ENCODE results near the gene CD180.
"Not testable (repeated sequence)": the region's sequence is repeated elsewhere in the genome, so short reads cannot be mapped to it uniquely, and the experiment has no call there.

The CD180 gene

DNA sequence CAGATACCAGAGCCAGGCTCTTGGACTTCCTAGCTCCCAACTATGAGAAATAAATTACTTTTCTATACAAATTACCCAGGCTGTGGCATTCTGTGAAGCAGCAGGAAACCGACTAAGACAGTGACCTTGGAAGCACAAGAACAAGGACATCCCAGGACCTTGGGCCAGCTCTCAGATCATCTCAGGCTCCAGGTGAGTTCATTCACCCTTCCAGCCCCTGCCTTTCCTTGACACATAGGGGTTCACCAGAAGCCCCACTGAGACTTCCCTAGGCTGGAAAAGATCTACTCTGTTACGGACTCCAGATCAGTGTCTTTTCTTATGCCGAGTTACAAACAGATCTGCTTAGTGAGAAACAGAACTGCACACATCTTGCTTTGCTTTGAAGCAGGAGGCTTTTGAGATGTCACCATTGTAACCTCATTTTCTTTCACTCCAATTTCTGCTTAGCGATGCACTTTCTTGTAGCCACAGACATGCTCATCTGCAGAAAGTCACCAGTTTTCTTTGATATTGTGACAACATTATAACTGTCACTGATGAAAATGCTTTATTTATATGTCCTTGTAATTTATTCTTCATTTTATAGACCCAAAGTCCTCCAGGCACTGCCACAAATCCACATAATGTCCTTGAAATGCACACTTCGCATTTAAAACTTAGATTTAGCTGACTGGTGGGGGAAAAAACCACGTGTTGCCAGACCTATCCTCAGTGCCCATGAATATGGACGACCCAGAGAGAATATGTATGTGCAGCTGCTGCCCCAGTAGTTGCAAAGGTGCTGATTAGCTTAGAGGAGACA lies 8.1 kb downstream of the CD180 start:
- DNase-seq (ENCODE audit: low spot score): no peak

DNA sequence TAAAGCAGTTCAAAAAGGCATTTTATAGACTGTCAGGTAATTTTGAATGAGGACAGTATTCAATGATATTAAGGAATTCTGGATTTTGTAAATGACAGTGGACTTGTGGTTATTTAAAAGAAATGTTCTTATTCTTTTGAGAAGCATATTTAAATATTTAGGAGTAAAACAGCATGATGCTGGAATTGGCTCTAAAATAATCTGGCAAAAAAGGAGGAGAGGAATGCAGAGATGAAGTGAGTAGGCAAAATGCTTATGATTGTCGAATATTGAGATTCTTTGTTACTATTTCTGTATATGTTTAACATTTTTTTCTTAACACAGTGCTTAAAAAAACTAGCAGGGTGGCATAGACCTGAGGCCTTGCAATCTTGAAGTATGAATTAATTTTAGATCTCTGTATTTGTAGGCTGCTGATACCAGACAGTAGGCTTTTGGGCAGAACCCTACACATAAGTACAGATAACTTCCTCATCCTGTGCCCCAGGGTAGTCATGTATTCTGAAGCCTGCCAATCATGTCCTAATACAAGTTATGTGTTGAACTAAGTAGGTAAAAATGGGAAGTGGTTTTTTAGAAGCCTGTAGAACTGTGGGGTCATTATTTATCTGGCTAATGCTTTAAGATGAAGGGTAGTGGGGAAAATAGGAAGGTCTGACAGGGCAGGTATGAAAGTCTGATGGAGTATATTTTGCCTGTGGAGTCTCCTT lies 9.4 kb downstream of the CD180 start:
- DNase-seq (ENCODE audit: low spot score): no peak

DNA sequence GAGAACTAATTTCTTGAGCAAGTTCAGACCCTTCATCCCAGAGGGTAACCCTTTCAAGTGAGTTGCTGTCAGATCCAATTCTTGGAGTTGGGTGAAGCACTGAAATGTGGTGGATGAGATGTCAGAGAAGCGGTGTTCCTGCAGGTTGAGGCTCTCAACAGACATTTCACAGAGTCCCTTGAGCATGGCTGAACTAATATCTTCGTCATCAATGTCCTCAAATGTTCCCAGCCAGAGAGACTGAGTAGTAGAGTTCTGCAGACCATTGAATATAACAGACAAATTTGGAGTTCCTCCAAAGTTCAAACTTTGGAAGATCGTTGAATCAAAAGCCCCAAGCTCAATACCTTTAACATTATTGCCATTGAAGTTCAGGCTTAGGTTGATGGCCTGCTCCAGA lies 12.7 kb downstream of the CD180 start:
- no peak for DNase-seq (ENCODE audit: low spot score)

DNA sequence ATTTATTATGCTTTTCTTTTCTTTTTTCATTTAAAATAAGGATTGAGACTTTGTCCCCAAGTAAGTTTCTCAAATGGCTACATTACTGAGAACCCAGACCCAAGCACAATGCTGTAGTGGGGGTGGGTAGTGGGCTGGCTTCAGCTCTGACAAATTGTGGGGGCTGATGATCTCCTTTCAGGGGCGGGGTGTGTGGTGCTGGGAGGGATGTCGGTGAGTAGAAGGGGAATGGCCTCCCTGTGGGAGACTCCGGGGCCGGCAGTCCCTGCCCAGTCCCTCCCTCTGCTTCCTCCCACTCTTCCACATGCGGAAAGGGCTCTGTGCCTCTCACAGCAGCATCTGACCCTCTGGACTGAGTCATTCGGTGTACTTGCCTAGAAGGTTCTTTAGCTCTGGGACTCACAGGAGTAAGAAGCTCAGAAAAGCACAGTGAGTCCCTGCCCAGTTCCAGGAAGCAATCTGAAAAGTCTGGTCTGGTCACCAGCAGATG lies 14.3 kb downstream of the CD180 start:
- DNase-seq (ENCODE audit: low spot score): no peak

DNA sequence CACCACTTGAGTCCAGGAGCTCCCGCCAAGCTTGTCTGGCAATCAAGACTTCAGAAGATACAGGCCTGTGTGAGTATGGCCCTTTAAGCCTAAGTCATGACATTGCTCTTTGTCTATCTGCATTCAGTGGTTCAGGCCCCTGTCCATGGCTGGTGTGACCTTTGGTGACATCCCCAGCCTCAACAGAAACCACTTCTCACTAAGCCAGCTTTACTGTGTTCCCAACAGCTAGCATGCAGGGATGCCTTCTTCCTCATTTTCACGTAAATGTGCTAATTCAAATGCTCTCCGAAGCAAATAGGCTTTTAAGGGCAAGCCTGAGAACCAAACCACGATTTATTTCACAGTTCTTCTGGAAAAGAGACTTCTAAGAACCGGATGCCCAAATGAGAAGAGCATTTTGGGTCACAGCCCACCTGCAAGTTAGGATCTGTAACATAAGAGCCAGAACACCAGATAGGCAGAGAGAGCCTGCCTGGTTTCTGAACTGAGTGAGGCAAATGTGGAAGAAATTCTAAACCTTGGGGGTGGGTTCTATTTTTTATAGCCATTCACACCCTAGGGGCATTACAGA lies 14.9 kb downstream of the CD180 start:
- DNase-seq (ENCODE audit: low spot score): no peak

DNA sequence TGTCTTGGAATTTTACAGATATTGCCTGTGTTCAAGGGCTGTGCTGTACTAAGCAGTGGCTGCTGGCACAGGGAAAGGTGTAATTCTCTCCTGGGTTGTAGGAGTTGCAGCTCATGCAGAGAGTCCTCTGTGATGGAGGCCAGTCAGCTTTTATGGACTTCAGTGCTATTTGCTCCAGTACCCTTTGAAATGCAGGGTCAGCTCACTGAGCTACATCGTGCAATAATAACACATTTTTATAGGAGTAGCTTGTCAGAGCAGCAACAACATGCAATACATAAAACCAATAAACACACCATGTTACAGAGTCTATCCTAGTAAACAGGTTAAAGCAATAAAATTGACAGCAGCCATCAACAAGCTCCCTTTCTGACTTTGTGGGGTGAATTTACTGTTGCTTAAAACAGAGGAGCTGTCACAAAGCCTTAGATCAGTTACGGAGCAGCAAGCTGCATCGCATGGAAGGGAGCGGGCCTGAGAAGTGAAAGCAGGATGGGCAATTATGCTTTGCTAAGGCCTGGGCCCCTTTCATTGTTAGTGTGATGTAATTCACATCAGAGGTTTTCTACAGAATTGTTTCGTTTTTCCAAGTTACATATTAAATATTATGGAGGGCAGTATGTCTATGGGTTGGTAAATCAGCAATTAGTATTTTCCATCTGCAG lies 16.8 kb downstream of the CD180 start:
- DNase-seq (ENCODE audit: low spot score): no peak

DNA sequence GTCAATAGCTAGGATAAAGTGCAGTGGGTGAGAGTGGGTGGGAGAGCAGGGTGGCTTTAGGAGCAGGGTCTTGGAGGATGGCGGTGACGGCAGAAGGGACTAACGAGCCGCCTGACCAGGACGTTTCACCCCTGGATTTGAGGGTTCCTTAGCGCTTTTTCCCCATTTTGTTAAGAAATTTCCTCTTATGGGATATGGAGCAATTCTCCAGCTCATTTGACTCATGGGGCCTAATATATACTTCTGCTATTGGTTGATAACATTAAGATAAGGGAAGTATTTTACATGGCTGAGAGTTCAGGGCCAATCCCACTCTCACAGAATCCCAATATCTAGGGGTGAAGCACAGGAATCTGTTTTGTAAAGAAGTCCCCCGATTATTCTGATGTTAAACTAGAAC lies 17.6 kb downstream of the CD180 start:
- DNase-seq (ENCODE audit: low spot score): no peak

DNA sequence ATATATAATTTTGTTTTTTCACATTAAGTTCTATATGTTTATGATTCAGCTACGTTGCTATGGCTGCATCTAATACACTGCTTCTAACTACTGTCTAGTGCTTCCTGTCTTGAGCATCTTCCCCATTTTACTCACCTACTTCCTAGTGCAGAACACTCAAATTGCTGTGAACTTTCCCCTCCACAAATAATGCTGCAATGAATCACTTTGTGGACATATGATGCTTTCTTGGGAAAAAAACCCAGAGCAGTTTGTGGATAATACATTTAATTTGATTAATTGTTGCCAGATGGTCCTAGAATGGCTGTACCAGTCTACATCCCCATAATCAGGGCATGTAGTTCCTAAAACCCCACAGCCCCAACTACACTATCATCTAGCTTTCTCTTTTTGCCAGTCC lies 18.5 kb downstream of the CD180 start:
- no peak for DNase-seq (ENCODE audit: low spot score)

DNA sequence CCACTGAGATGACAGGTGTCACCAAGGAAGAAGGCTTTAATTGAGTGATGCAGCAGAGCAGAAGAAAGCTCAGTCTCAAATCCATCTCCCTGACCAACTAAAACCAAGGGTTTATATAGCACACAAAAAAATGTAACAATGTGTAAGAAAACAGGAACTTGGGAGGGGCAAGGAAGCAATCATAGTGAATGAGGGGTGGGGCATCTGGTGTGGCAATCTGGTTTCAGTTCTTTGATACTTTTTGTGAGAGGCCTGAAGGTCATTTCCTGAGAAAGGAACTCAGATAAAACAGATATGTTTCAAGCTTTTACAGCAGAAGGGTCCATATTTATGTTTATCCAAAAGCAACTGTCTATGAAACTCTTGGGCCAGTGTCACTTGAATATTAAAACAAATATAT lies 19.7 kb downstream of the CD180 start:
- DNase-seq (ENCODE audit: low spot score): no peak

DNA sequence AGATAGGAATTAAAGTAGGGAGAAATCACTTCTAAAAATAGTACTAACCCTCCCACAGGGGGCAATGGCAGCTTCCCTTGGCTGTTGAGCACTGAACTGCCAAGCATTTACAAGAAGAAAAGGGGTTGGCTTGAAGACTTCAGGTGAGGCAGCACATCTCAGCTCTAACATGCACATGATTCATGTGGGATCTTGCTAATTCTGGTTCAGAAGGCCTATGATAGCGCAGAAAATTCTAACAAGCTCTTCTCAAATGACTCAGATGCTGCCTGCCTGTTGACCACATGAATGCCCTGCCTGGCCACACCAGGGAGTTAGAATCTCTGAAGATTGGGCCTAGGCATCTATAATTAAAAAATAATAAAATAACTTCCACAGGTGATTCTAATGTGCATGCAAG lies 22.6 kb downstream of the CD180 start:
- DNase-seq (ENCODE audit: low spot score): no peak

DNA sequence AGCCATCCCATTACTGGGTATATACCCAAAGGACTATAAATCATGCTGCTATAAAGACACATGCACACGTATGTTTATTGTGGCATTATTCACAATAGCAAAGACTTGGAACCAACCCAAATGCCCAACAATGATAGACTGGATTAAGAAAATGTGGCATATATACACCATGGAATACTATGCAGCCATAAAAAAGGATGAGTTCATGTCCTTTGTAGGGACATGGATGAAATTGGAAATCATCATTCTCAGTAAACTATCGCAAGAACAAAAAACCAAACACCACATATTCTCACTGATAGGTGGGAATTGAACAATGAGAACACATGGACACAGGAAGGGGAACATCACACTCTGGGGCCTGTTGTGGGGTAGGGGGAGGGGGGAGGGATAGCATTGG lies 23.2 kb downstream of the CD180 start:
- DNase-seq (ENCODE audit: low spot score): not testable (repeated sequence)

DNA sequence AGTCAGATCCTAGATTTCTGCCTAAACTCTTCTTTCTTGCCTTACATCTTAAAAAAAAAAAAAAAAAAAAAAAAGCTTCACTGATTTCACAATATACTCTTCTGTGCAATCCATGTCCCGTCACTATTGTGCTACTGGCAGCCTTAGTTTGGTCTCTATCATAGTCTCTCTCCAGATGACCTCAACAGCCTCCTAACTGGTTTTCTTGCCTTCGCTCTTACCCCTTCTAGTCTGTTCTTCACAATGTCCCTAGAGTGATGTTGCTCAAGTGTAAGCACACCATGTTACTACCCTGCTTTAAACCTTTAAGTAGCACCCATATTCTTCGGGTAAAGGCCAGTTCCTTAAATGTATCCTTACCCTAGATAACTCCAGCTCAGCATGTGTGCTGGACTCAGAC lies 25.8 kb downstream of the CD180 start:
- DNase-seq (ENCODE audit: low spot score): no peak

DNA sequence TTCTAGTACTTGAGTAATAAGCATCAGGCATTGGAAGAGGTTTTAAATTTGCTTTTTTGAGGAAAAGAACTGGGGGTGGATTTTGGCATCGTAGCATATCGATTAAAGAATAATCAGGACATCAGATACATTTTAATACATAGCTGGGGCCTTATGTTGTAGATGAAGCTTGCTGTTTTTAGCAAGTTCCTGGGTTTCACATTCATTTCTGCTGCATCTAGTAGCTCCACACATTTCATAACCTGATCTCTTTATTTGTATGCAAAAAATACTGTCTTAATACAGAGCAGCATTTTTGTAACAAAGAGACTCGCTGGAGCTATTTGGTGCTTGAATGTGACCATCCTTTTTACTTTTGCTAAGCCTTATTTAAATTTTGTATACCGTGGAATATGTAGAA lies 28.5 kb downstream of the CD180 start:
- DNase-seq (ENCODE audit: low spot score): no peak

DNA sequence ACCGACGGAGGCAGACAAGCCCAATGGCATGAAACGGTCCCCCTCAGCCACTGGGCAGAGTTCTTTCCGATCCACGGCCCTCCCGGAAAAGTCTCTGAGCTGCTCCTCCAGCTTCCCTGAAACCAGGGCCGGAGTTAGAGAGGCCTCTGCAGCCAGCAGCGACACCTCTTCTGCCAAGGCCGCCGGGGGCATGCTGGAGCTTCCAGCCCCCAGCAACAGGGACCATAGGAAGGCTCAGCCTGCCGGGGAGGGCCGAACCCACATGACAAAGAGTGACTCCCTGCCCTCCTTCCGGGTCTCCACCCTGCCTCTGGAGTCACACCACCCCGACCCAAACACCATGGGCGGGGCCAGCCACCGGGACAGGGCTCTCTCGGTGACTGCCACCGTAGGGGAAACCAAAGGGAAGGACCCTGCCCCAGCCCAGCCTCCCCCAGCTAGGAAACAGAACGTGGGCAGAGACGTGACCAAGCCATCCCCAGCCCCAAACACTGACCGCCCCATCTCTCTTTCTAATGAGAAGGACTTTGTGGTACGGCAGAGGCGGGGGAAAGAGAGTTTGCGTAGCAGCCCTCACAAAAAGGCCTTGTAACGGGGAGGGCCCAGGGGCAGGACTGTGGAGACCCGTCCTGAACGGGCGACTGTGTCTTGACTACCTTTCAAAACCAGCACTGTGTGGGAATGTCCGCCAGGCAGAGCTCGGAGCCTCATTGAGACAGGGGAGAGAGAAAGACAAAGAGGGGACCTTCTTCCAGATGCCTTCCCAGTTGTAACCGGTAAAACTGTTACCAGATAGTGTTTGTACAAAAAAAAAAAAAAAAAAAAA lies 29.9 kb downstream of the CD180 start:
- DNase-seq (ENCODE audit: low spot score): peak; percentile 23

DNA sequence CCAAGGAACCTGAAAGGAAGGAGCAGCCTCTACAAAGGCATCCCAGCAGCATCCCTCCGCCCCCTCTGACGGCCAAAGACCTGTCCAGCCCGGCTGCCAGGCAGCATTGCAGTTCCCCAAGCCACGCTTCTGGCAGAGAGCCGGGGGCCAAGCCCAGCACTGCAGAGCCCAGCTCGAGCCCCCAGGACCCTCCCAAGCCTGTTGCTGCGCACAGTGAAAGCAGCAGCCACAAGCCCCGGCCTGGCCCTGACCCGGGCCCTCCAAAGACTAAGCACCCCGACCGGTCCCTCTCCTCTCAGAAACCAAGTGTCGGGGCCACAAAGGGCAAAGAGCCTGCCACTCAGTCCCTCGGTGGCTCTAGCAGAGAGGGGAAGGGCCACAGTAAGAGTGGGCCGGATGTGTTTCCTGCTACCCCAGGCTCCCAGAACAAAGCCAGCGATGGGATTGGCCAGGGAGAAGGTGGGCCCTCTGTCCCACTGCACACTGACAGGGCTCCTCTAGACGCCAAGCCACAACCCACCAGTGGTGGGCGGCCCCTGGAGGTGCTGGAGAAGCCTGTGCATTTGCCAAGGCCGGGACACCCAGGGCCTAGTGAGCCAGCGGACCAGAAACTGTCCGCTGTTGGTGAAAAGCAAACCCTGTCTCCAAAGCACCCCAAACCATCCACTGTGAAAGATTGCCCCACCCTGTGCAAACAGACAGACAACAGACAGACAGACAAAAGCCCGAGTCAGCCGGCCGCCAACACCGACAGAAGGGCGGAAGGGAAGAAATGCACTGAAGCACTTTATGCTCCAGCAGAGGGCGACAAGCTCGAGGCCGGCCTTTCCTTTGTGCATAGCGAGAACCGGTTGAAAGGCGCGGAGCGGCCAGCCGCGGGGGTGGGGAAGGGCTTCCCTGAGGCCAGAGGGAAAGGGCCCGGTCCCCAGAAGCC lies 30.8 kb downstream of the CD180 start:
- DNase-seq (ENCODE audit: low spot score): peak; percentile 61

DNA sequence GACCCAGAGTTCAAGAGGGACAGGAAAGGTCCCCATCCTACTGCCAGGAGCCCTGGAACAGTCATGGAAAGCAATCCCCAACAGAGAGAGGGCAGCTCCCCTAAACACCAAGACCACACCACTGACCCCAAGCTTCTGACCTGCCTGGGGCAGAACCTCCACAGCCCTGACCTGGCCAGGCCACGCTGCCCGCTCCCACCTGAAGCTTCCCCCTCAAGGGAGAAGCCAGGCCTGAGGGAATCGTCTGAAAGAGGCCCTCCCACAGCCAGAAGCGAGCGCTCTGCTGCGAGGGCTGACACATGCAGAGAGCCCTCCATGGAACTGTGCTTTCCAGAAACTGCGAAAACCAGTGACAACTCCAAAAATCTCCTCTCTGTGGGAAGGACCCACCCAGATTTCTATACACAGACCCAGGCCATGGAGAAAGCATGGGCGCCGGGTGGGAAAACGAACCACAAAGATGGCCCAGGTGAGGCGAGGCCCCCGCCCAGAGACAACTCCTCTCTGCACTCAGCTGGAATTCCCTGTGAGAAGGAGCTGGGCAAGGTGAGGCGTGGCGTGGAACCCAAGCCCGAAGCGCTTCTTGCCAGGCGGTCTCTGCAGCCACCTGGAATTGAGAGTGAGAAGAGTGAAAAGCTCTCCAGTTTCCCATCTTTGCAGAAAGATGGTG lies 31.6 kb downstream of the CD180 start:
- DNase-seq (ENCODE audit: low spot score): no peak

DNA sequence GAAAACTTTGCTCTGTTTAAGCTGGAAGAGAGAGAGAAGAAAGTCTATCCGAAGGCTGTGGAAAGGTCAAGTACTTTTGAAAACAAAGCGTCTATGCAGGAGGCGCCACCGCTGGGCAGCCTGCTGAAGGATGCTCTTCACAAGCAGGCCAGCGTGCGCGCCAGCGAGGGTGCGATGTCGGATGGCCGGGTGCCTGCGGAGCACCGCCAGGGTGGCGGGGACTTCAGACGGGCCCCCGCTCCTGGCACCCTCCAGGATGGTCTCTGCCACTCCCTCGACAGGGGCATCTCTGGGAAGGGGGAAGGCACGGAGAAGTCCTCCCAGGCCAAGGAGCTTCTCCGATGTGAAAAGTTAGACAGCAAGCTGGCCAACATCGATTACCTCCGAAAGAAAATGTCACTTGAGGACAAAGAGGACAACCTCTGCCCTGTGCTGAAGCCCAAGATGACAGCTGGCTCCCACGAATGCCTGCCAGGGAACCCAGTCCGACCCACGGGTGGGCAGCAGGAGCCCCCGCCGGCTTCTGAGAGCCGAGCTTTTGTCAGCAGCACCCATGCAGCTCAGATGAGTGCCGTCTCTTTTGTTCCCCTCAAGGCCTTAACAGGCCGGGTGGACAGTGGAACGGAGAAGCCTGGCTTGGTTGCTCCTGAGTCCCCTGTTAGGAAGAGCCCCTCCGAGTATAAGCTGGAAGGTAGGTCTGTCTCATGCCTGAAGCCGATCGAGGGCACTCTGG lies 32.6 kb downstream of the CD180 start:
- no peak for DNase-seq (ENCODE audit: low spot score)

DNA sequence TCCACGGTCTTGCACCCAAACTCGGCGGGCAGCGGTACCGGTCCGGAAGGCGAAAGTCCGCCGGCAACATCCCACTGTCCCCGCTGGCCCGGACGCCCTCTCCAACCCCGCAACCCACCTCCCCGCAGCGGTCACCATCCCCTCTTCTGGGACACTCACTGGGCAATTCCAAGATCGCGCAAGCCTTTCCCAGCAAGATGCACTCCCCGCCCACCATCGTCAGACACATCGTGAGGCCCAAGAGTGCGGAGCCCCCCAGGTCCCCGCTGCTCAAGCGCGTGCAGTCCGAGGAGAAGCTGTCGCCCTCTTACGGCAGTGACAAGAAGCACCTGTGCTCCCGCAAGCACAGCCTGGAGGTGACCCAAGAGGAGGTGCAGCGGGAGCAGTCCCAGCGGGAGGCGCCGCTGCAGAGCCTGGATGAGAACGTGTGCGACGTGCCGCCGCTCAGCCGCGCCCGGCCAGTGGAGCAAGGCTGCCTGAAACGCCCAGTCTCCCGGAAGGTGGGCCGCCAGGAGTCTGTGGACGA lies 33.3 kb downstream of the CD180 start:
- DNase-seq (ENCODE audit: low spot score): no peak

DNA sequence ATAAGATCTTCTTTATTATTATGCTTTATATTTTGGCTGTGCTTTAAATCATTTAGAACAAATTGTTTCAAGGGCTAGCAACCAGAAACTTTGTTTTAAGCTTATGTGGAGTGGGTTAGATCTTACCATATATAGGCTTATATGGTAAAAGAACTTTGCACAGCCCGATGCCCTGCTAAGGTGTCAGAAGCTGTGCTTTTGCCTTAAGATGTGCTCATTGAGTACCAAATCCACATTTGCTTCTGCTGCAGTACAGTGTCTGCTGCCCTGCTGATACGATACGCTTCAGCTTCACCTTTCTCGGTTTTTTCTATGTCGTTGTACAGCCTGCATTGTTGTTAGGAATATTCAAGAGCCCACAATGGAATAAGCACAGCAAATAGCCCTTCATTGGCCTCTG lies 34.8 kb downstream of the CD180 start:
- DNase-seq (ENCODE audit: low spot score): no peak

Measured in hematopoietic multipotent progenitor cell treated with erythropoietin and hydrocortisone succinate and interleukin-3 and kit ligand, for 17 days (in vitro differentiated cells).